ENCODE data around the gene CHRDL2. TPM values are rescaled to one million over a fixed set of nuclear protein-coding genes. Genes with fewer than 3 reads are reported as not detected.

Gene CHRDL2
- polyA plus RNA-seq, 3 donors, result 0.29 to 0.50 (median 0.45) TPM

GRCh38 chr11:74694136-74694930 lies 36.9 kb downstream of the CHRDL2 start:
- no peak for DNase-seq (ENCODE audit: extremely low read depth in 1 of 11, low read depth in 9 of 11, low spot score in 4 of 11)

- no peak for DNase-seq (ENCODE audit: extremely low read depth in 1 of 11, low read depth in 9 of 11, low spot score in 4 of 11)
Measured at GRCh38 chr11:74693531-74693930, 37.7 kb downstream of the CHRDL2 start.

- no peak for DNase-seq (ENCODE audit: extremely low read depth in 1 of 11, low read depth in 9 of 11, low spot score in 4 of 11)
Measured at GRCh38 chr11:74691755-74692154, 39.5 kb downstream of the CHRDL2 start.

DNA sequence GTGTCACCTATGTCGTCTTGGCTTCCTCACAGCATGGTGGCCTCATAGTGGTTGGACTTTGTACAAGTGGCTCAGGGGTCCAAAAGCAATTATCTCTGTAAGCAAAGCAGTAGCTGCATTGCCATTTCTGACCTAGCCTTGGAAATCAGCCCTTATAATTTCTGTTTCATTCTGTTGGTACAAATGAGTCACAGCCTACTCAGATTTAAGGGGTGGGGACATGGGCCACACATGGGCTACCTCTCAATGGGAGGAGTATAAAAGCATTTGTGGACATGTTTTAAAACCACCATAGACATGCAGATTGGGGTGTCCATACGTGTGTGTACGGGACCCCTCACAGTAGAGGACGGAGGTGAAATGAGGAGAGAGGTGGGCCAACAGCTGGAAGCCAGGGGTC lies 41.6 kb downstream of the CHRDL2 start:
- no peak for DNase-seq (ENCODE audit: extremely low read depth in 1 of 11, low read depth in 9 of 11, low spot score in 4 of 11)

GRCh38 chr11:74687237-74688023 lies 43.8 kb downstream of the CHRDL2 start:
- no peak for DNase-seq (ENCODE audit: extremely low read depth in 1 of 11, low read depth in 9 of 11, low spot score in 4 of 11)

DNA sequence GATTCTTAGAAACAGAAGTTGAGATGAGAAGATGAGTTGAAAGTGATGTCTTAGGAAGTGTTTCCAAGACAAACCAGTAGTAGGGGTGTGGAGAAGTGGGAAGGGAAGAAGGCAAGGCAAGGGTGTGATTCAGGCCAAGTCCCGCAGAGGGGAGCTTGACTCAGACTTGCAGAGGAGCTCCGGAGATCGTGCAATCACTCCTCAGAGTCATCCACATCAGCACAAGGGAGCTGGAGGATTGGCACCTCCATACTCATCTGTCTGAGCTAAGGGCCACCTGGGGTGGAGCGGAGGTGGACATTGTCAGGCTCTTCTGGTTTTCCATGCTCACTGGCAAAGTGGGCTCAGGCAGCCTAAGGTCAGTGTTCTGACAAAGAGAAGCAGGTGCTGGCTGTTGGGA lies 44.4 kb downstream of the CHRDL2 start:
- no peak for DNase-seq (ENCODE audit: extremely low read depth in 1 of 11, low read depth in 9 of 11, low spot score in 4 of 11)

- DNase-seq (ENCODE audit: extremely low read depth in 1 of 11, low read depth in 9 of 11, low spot score in 4 of 11), result no peak
Measured at GRCh38 chr11:74685905-74686304, 45.3 kb downstream of the CHRDL2 start.

DNA sequence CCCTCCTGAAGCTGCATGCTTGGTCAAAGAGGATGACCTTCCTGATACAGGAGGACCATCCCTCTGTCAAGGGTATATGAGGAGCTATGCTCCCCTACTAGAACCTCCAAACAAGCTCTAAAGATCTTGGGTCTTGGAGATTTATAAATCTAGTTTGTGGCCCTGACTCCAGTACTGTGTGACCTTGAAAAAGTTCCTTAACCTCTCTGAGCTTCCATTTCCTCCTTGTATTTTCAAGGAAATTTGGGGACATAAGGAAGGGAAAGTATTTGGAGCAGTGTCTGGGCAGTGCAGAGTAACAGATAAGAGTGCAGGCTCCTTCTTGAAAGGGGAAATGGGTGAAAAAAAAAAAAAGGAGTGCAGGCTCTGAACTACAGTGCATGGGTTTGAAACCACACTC lies 45.9 kb downstream of the CHRDL2 start:
- DNase-seq (ENCODE audit: extremely low read depth in 1 of 11, low read depth in 9 of 11, low spot score in 4 of 11), result no peak

GRCh38 chr11:74684661-74685060 lies 46.6 kb downstream of the CHRDL2 start:
- no peak for DNase-seq (ENCODE audit: extremely low read depth in 1 of 11, low read depth in 9 of 11, low spot score in 4 of 11)

DNA sequence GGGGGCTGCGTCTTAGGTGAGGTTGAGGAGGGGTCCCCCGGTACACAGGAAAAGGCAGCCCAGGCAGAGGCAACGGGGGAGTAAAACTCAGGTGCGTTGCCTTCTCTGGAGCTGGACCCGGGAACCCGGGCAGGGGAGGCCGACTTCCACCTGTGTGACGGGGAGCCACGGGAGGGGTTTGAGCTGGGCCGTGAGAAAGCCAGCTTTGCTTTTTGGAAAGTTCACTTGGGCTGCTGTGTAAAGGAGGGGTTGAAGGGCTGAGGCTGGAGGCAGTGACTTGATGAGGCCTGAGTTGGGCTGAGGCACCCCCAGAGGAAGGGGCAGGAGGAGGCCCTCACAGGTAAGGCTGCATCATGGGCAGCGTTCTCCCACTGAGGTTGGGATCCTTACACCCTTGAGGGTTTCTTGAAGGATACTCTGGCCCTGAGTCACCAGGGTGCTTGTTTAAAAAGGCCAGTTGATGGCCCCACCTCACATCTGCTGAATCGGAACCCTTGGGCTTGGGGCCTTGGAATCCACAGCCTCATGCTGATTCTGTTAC lies 47.2 kb downstream of the CHRDL2 start:
- DNase-seq (ENCODE audit: extremely low read depth in 1 of 11, low read depth in 9 of 11, low spot score in 4 of 11), result no peak

- DNase-seq (ENCODE audit: extremely low read depth in 1 of 11, low read depth in 9 of 11, low spot score in 4 of 11), result peak in 7 of 11 donors; percentile 15 to 43 (median 27)
Measured at GRCh38 chr11:74683279-74683871, 47.9 kb downstream of the CHRDL2 start.

GRCh38 chr11:74682731-74683278 lies 48.4 kb downstream of the CHRDL2 start:
- DNase-seq (ENCODE audit: extremely low read depth in 1 of 11, low read depth in 9 of 11, low spot score in 4 of 11), result no peak

- no peak for DNase-seq (ENCODE audit: extremely low read depth in 1 of 11, low read depth in 9 of 11, low spot score in 4 of 11)
Measured at GRCh38 chr11:74681686-74682651, 49.3 kb downstream of the CHRDL2 start.

- DNase-seq (ENCODE audit: extremely low read depth in 1 of 11, low read depth in 9 of 11, low spot score in 4 of 11), result no peak
Measured at GRCh38 chr11:74680703-74681531, 50.3 kb downstream of the CHRDL2 start.

GRCh38 chr11:74680035-74680671 lies 51.1 kb downstream of the CHRDL2 start:
- no peak for DNase-seq (ENCODE audit: extremely low read depth in 1 of 11, low read depth in 9 of 11, low spot score in 4 of 11)

- DNase-seq (ENCODE audit: extremely low read depth in 1 of 11, low read depth in 9 of 11, low spot score in 4 of 11), result no peak
Measured at GRCh38 chr11:74679513-74679865, 51.7 kb downstream of the CHRDL2 start.
